Measurements from ENCODE around the gene EGFL7.

DNA sequence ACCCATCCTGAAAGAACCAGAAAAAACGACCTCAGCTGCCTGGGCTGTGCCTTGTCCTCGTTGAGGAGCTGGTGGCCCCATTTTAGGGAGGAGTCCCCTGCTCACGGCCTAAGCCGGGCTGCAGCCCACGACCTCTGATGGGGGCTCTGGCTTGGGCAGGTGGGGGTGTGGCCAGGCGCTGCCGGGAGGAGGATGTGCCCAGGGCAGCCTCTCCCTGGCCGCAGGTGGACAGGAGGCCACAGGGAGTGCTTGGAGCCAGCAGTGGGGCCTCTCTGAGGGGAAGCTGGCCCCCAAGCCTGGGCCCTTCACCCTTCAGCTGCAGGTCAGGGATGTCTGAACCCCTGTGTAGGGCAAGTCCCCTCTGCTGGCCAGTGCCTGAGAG is 52.2 kb downstream of the EGFL7 start:
- TF ChIP-seq EZH2 (IDR thresholded peaks at IDR 0.05; ENCODE audit: borderline replicate concordance, low read length): no peak
- TF ChIP-seq, protein P1, sequence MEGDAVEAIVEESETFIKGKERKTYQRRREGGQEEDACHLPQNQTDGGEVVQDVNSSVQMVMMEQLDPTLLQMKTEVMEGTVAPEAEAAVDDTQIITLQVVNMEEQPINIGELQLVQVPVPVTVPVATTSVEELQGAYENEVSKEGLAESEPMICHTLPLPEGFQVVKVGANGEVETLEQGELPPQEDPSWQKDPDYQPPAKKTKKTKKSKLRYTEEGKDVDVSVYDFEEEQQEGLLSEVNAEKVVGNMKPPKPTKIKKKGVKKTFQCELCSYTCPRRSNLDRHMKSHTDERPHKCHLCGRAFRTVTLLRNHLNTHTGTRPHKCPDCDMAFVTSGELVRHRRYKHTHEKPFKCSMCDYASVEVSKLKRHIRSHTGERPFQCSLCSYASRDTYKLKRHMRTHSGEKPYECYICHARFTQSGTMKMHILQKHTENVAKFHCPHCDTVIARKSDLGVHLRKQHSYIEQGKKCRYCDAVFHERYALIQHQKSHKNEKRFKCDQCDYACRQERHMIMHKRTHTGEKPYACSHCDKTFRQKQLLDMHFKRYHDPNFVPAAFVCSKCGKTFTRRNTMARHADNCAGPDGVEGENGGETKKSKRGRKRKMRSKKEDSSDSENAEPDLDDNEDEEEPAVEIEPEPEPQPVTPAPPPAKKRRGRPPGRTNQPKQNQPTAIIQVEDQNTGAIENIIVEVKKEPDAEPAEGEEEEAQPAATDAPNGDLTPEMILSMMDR (conservative IDR thresholded peaks at IDR 0.05 in 1 of 2, IDR thresholded peaks at IDR 0.05 in 1 of 2; ENCODE audit: extremely low read depth in 1 of 2, insufficient read depth in 1 of 2, low read depth in 1 of 2, low read length in 2 of 2): no peak
